VCaP (cell line): Measurements from ENCODE around the gene SMPD3.

Source experiments
- H3K27ac ChIP-seq: fragments of 450-650 bp; 2 replicates; pipeline ENCODE4 v1.5.1; 2017
- TF ChIP-seq, protein P1 (sequence below): fragments of 450-650 bp; conservative IDR thresholded peaks from 2 replicates; pipeline ENCODE4 v1.5.1; 2017; ENCODE audit warnings: mild to moderate bottlenecking, moderate library complexity

The SMPD3 gene

DNA sequence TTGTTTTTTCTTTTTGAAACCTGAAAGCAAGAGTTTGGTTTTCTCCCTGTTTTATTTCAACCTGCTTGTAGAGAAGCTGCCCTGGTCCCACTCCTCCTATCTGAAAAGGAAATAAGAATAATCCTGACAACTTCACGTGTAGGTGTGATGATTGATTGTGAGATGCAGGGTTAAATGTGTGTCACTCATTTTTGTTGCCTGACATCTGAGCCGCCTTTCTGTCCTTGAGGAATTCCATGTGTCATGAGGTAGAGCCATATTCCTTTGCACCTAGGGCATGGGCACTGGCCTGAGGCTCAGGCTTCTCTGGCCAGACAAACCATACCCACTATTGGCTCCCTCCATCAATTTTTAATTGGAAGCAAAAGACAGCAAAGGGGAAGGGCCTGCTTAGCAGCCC, 10.2 kb upstream of the SMPD3 start:
- TF ChIP-seq, protein P1, sequence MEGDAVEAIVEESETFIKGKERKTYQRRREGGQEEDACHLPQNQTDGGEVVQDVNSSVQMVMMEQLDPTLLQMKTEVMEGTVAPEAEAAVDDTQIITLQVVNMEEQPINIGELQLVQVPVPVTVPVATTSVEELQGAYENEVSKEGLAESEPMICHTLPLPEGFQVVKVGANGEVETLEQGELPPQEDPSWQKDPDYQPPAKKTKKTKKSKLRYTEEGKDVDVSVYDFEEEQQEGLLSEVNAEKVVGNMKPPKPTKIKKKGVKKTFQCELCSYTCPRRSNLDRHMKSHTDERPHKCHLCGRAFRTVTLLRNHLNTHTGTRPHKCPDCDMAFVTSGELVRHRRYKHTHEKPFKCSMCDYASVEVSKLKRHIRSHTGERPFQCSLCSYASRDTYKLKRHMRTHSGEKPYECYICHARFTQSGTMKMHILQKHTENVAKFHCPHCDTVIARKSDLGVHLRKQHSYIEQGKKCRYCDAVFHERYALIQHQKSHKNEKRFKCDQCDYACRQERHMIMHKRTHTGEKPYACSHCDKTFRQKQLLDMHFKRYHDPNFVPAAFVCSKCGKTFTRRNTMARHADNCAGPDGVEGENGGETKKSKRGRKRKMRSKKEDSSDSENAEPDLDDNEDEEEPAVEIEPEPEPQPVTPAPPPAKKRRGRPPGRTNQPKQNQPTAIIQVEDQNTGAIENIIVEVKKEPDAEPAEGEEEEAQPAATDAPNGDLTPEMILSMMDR: no peak
- no peak overlapping the region for H3K27ac ChIP-seq

DNA sequence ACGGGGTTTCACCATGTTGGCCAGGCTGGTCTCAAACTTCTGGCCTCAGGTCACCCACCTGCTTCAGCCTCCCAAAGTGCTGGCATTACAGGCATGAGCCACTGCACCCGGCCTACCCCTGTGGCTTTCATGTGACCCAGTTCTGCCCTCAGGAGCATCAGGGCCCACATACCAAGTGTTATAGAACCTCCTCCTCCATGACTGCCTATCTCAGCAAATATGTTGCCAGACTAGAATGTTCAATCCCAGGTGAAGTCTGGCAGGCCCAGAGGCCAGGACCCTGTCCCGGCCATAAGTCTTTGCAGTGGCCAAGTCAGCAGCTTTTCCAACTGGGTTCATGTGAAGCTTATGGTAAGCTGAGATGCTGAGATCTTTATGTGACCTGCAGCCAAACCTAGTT, 9.8 kb upstream of the SMPD3 start:
- TF ChIP-seq, protein P1: no peak
- no peak overlapping the region for H3K27ac ChIP-seq

GRCh38 chr16:68455631-68456030, 7.3 kb upstream of the SMPD3 start:
- no peak overlapping the region for H3K27ac ChIP-seq
- TF ChIP-seq, protein P1: no peak

DNA sequence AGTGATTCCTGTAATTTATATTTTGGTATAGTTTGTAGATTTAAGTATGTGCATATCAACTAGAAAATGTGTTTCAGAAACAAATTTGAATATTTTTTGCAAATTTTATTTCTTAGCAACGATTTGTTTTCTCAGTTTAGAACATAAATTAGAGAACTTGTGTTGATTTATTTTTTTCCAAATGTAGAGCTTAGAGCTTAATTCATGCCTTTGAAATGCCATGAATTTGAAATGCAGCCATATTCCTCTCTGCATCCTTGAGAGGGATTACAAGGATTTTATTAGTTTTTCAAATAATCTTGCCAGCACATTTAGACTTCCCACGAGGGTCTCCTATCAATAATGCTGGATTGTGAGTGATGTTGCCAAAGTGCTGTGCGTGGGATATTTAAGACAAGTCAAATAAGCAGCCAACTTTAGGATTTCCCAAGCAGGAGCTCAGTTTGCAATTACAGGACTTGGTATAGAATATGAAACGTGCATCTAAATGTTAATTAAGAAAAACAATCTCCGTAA, 6.7 kb upstream of the SMPD3 start:
- H3K27ac ChIP-seq: no peak overlapping the region
- TF ChIP-seq, protein P1: no peak

- TF ChIP-seq, protein P1: no peak
- H3K27ac ChIP-seq: no peak overlapping the region
Observed at GRCh38 chr16:68453816-68454215, 5.5 kb upstream of the SMPD3 start.

- TF ChIP-seq, protein P1: no peak
Observed at GRCh38 chr16:68452176-68452575, 3.9 kb upstream of the SMPD3 start.

DNA sequence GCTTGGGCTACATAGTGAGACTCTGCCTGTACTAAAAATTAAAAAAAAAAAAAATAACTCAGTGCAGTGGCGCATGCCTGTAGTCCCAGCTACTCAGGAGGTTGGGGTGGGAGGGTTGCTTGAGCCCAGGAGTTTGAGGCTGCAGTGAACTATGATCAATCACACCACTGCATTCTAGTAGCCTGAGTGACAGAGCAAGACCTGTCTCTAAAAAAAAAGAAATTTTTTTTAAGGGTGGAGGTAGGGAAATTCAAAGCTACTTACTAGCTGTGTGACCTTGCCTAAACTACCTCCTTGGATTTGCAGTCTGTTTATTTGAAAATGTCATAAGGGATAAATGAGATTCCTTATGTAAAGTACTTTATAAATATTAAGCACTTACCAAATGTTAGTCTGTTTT, 3.4 kb upstream of the SMPD3 start:
- TF ChIP-seq, protein P1: no peak
- H3K27ac ChIP-seq: no peak overlapping the region

More at GRCh38 chr16:68452176-68452575, 3.9 kb upstream of the SMPD3 start:
- H3K27ac ChIP-seq: no peak overlapping the region
